Keratinocyte (primary cell): Measurements from ENCODE around the gene USP8.

Source experiments
- CTCF ChIP-seq, 3 experiments: IDR thresholded peaks in 1 of 3; conservative IDR thresholded peaks in 1 of 3; optimal IDR thresholded peaks in 1 of 3; 2 replicates in 2 of 3; 3 replicates in 1 of 3; pipeline versions ENCODE3 to v1.5.1; 2011; ENCODE audit warnings: low read length in 3 of 3, mild to moderate bottlenecking in 3 of 3, moderate library complexity in 2 of 3, control low read depth in 1 of 3, inconsistent platforms in 1 of 3; ENCODE audit not compliant: insufficient read depth in 2 of 3; ENCODE audit errors: extremely low read depth in 1 of 3
- EZH2 ChIP-seq: IDR thresholded peaks from one replicate; pipeline ENCODE4 v1.6.1; 2012; ENCODE audit warnings: inconsistent platforms, mild to moderate bottlenecking, low read length, moderate library complexity

- no peak for TF ChIP-seq CTCF (optimal IDR thresholded peaks at IDR 0.05 in 1 of 3, IDR thresholded peaks at IDR 0.05 in 1 of 3, conservative IDR thresholded peaks at IDR 0.05 in 1 of 3; ENCODE audit: extremely low read depth in 1 of 3, insufficient read depth in 2 of 3, low read length in 3 of 3)
- TF ChIP-seq EZH2, result no peak
These were observed 2.2 kb downstream of the USP8 start for GRCh38 chr15:50426428-50426827.
